ENCODE data around the gene EPSTI1. TPM values are rescaled to one million over a fixed set of nuclear protein-coding genes. Genes with fewer than 3 reads are reported as not detected.
"Not testable (repeated sequence)": the region's sequence is repeated elsewhere in the genome, so short reads cannot be mapped to it uniquely, and the experiment has no call there.

The EPSTI1 gene
- total RNA-seq, 1 experiment from 2014 or later = 0.69 TPM

DNA sequence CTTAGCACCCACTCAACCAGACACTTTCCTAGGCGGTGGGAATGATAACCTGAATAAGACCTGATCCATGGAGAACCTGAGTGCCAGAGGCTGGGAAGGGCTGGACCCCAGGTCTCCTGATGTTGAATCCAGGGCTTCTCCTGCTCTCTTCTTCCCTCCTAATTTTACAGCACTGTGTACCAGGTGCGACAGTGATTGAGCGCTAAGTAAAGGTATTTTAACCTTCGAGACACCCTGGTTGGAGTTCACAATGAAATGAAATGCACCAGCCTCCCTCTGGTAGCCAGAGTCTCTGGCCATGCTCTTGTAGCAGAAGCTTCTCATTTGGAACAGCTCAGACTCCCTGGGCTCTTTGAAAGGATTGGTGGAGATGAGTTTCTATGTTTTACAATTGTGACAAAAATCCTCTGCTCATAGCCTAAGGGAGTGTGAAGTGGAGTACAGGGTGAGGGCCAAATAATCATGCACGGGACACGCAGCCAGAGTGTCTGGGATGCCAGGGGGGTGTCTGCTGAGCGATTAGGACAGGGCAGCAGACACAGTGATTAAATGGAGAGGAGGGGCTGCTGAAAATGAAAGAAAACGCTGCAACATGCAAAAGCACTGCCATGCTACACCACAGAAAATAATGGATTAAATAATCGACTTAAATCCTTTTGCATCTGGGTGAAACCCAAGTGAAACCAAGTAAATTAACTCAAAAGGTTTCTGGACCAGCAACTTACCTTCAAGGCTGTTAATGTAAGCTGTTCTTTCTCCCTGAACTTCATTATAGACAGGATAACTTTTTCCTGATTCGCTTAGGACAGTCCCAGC, 126.9 kb downstream of the EPSTI1 start:
- no peak for DNase-seq (ENCODE audit: low read depth, low spot score)
- Histone ChIP-seq H3K27me3 (ENCODE audit: control insufficient read depth, insufficient read depth, low read length) (peaks cover 4% of the 10 kb centered on the region; the same call in 1 of the 2 replicates), H3K9me3 (ENCODE audit: control insufficient read depth, insufficient read depth, low read depth, low read length) (no peaks in the 10 kb centered on the region), H3K4me1 (ENCODE audit: control insufficient read depth, insufficient read depth, low read length) (no peaks in the 10 kb centered on the region), H3K4me3 (ENCODE audit: low read depth in 2 of 2, low read length in 2 of 2) (no peak overlapping the region), H3K36me3 (ENCODE audit: control insufficient read depth, insufficient read depth, low read length) (no peaks in the 10 kb centered on the region), H3K27ac (ENCODE audit: low read length) (no peak overlapping the region)
- ChIA-PET POLR2A (no interaction called here), CTCF (no interaction called here)
- in situ Hi-C loops (cut with HindIII; ENCODE audit: low pct_unique_long_range_greater_than_20kb, low sequenced_read_pairs) (no loop called here), intact Hi-C loops (cut with micrococcal nuclease; ENCODE audit: unreplicated experiment) (no loop called here)
- ATAC-seq = no peak
- BruUV-seq (replicated peaks) = no TSS peak
- TF ChIP-seq SIN3A (IDR thresholded peaks at IDR 0.05; ENCODE audit: borderline replicate concordance, insufficient read depth, low read depth, low read length) = no peak
- TF ChIP-seq, protein P1, sequence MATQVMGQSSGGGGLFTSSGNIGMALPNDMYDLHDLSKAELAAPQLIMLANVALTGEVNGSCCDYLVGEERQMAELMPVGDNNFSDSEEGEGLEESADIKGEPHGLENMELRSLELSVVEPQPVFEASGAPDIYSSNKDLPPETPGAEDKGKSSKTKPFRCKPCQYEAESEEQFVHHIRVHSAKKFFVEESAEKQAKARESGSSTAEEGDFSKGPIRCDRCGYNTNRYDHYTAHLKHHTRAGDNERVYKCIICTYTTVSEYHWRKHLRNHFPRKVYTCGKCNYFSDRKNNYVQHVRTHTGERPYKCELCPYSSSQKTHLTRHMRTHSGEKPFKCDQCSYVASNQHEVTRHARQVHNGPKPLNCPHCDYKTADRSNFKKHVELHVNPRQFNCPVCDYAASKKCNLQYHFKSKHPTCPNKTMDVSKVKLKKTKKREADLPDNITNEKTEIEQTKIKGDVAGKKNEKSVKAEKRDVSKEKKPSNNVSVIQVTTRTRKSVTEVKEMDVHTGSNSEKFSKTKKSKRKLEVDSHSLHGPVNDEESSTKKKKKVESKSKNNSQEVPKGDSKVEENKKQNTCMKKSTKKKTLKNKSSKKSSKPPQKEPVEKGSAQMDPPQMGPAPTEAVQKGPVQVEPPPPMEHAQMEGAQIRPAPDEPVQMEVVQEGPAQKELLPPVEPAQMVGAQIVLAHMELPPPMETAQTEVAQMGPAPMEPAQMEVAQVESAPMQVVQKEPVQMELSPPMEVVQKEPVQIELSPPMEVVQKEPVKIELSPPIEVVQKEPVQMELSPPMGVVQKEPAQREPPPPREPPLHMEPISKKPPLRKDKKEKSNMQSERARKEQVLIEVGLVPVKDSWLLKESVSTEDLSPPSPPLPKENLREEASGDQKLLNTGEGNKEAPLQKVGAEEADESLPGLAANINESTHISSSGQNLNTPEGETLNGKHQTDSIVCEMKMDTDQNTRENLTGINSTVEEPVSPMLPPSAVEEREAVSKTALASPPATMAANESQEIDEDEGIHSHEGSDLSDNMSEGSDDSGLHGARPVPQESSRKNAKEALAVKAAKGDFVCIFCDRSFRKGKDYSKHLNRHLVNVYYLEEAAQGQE (IDR thresholded peaks at IDR 0.05; ENCODE audit: insufficient read depth in 1 of 2, low read depth in 2 of 2, low read length in 1 of 2) = no peak
- no peak for TF ChIP-seq TCF7L2 (IDR thresholded peaks at IDR 0.05; ENCODE audit: low read depth, low read length)
- TF ChIP-seq, protein P2, sequence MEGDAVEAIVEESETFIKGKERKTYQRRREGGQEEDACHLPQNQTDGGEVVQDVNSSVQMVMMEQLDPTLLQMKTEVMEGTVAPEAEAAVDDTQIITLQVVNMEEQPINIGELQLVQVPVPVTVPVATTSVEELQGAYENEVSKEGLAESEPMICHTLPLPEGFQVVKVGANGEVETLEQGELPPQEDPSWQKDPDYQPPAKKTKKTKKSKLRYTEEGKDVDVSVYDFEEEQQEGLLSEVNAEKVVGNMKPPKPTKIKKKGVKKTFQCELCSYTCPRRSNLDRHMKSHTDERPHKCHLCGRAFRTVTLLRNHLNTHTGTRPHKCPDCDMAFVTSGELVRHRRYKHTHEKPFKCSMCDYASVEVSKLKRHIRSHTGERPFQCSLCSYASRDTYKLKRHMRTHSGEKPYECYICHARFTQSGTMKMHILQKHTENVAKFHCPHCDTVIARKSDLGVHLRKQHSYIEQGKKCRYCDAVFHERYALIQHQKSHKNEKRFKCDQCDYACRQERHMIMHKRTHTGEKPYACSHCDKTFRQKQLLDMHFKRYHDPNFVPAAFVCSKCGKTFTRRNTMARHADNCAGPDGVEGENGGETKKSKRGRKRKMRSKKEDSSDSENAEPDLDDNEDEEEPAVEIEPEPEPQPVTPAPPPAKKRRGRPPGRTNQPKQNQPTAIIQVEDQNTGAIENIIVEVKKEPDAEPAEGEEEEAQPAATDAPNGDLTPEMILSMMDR (IDR thresholded peaks at IDR 0.05) = no peak
- no peak for TF ChIP-seq POLR2AphosphoS5 (IDR thresholded peaks at IDR 0.05; ENCODE audit: low read depth, low read length)

DNA sequence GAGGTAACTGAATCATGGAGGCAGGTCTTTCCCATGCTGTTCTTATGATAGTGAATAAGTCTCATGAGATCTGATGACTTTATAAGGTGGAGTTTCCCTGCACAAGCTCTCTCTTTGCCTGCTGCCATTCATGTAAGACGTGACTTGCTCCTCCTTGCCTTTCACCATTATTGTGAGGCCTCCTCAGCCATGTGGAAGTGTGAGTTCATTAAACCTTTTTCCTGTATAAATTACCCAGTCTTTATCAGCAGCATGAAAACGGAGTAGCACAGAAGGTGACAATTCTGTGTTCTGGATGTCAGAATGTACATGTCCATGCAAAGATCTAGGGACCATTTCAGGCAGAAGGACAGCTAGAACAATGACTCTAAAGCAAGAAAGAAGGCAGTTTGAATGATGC, 129.7 kb downstream of the EPSTI1 start:
- in situ Hi-C loops (cut with HindIII; ENCODE audit: low pct_unique_long_range_greater_than_20kb, low sequenced_read_pairs); H3K27ac ChIP-seq (ENCODE audit: low read length); intact Hi-C loops (cut with micrococcal nuclease; ENCODE audit: unreplicated experiment); POLR2A ChIA-PET; H3K4me3 ChIP-seq (ENCODE audit: low read depth in 2 of 2, low read length in 2 of 2); ATAC-seq; H3K4me1 ChIP-seq (ENCODE audit: control insufficient read depth, insufficient read depth, low read length); H3K36me3 ChIP-seq (ENCODE audit: control insufficient read depth, insufficient read depth, low read length); DNase-seq (ENCODE audit: low read depth, low spot score); CTCF ChIA-PET; H3K9me3 ChIP-seq (ENCODE audit: control insufficient read depth, insufficient read depth, low read depth, low read length); BruUV-seq (replicated peaks); H3K27me3 ChIP-seq (ENCODE audit: control insufficient read depth, insufficient read depth, low read length): not testable (repeated sequence)

DNA sequence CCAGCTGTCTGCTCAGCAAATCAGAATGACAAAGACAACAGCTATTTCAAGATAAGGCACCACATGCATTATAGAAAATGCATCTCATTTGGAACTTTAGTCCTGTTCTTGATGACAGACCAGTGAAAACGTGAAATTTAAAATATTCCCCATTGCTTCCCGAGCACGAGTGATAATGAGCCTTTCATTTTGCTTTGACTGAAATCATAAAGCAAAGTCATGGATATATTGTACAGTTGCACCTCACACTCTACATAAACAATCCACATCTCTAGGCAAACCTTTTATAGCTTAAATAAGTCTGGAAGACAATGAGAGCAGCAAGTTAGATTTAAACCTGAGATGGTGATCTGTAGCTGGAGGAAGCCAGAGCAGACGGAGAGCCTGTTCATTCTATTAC, 131.6 kb downstream of the EPSTI1 start:
- BruUV-seq (replicated peaks) = no TSS peak
- Histone ChIP-seq H3K4me3 (ENCODE audit: low read depth in 2 of 2, low read length in 2 of 2) (no peak overlapping the region), H3K27ac (ENCODE audit: low read length) (no peak overlapping the region), H3K9me3 (ENCODE audit: control insufficient read depth, insufficient read depth, low read depth, low read length) (no peaks in the 10 kb centered on the region), H3K4me1 (ENCODE audit: control insufficient read depth, insufficient read depth, low read length) (no peaks in the 10 kb centered on the region), H3K36me3 (ENCODE audit: control insufficient read depth, insufficient read depth, low read length) (no peaks in the 10 kb centered on the region), H3K27me3 (ENCODE audit: control insufficient read depth, insufficient read depth, low read length) (peaks cover 4% of the 10 kb centered on the region; the same call in 1 of the 2 replicates)
- in situ Hi-C loops (cut with HindIII; ENCODE audit: low pct_unique_long_range_greater_than_20kb, low sequenced_read_pairs) = no loop called here
- intact Hi-C loops (cut with micrococcal nuclease; ENCODE audit: unreplicated experiment) = no loop called here
- CTCF ChIA-PET = no interaction called here
- POLR2A ChIA-PET = no interaction called here
- no peak for TF ChIP-seq SIN3A (IDR thresholded peaks at IDR 0.05; ENCODE audit: borderline replicate concordance, insufficient read depth, low read depth, low read length)
- no peak for TF ChIP-seq POLR2AphosphoS5 (IDR thresholded peaks at IDR 0.05; ENCODE audit: low read depth, low read length)
- TF ChIP-seq, protein P2 (IDR thresholded peaks at IDR 0.05) = no peak
- TF ChIP-seq, protein P1 (IDR thresholded peaks at IDR 0.05; ENCODE audit: insufficient read depth in 1 of 2, low read depth in 2 of 2, low read length in 1 of 2) = no peak
- no peak for TF ChIP-seq TCF7L2 (IDR thresholded peaks at IDR 0.05; ENCODE audit: low read depth, low read length)
- DNase-seq (ENCODE audit: low read depth, low spot score) = no peak
- ATAC-seq = no peak
